Measurements from ENCODE around the gene ZCCHC7. TPM values are rescaled to one million over a fixed set of nuclear protein-coding genes. Genes with fewer than 3 reads are reported as not detected.

ZCCHC7 gene
- total and polyA plus RNA-seq, 10 of the 15 experiments (the other 5 are each of a cell fraction or from before 2014, with no cell fraction given) = 42.9 to 178 (median 53.3) TPM

- in situ Hi-C loops (cut with MboI) (no loop called here), intact Hi-C loops (cut with micrococcal nuclease; ENCODE audit: unreplicated experiment) (no loop called here)
- H2AFZ ChIP-seq (ENCODE audit: control insufficient read depth, low read depth, low read length) = no peak overlapping the region
- RAD21 ChIA-PET (ENCODE audit: unreplicated experiment) = interaction anchor here (0.8 to 1.5 kb wide), 5 partner anchors 49 to 266 kb away, joined by 3 to 5 read pairs (median 4); no protein-coding TSS in a partner anchor
- no peaks in the 10 kb centered on the region for H3K27me3 ChIP-seq (replicated peaks in 1 of 2; ENCODE audit: control insufficient read depth in 2 of 2, insufficient read depth in 2 of 2, low read length in 1 of 2)
- DNase-seq (ENCODE audit: low read depth, low spot score) = no peak
- CTCF ChIA-PET = interaction anchor here (0.8 to 1.5 kb wide), 11 partner anchors 10 to 264 kb away, joined by 3 to 6 read pairs (median 3); no protein-coding TSS in a partner anchor
- TF ChIP-seq NKRF (conservative IDR thresholded peaks at IDR 0.05) = no peak
- no peak for TF ChIP-seq NR2F1 (conservative IDR thresholded peaks at IDR 0.05)
- TF ChIP-seq SMC3 (IDR thresholded peaks at IDR 0.05; ENCODE audit: borderline replicate concordance, low read length) = peak; percentile 37; the same call in 1 of the 2 replicates
- TF ChIP-seq RAD21 (IDR thresholded peaks at IDR 0.05; ENCODE audit: insufficient read depth, low read depth, low read length) = peak; percentile 45; the same call in 1 of the 2 replicates
- no peak for TF ChIP-seq KDM1A (IDR thresholded peaks at IDR 0.05; ENCODE audit: borderline replicate concordance)
- peak; percentile 9 to 49 (median 24); a peak in 3 of 6 replicates for TF ChIP-seq CTCF (IDR thresholded peaks at IDR 0.05 in 2 of 3, conservative IDR thresholded peaks at IDR 0.05 in 1 of 3; ENCODE audit: control insufficient read depth in 2 of 3, extremely low read depth in 1 of 3, insufficient read depth in 1 of 3, low read depth in 3 of 3, low read length in 3 of 3)
- no peak overlapping the region for H3K27ac ChIP-seq (ENCODE audit: control insufficient read depth, insufficient read depth)
- ATAC-seq = no peak
- no peaks in the 10 kb centered on the region for H3K9me3 ChIP-seq (replicated peaks; ENCODE audit: control insufficient read depth, insufficient read depth, low read length)
- no peaks in the 10 kb centered on the region for H4K20me1 ChIP-seq (ENCODE audit: control insufficient read depth, insufficient read depth)
- no peak for FAIRE-seq
- no peak overlapping the region for H3K9ac ChIP-seq (ENCODE audit: control insufficient read depth, insufficient read depth, low read length)
- POLR2A ChIA-PET = interaction anchor here (0.7 to 0.9 kb wide), 2 partner anchors 39 to 63 kb away, joined by 3 read pairs; no protein-coding TSS in a partner anchor
- no peaks in the 10 kb centered on the region for H3K4me1 ChIP-seq (ENCODE audit: control insufficient read depth, insufficient read depth, low read length)
- WGBS (ENCODE audit: insufficient coverage, insufficient replicate concordance, low lambda C conversion rate, missing lambda C conversion rate) = 81% methylated on average over 4 of the region's 4 CpGs
- H3K36me3 ChIP-seq (ENCODE audit: control insufficient read depth in 2 of 2, insufficient read depth in 2 of 2, low read length in 1 of 2) = peaks cover 0 to 9% of the 10 kb centered on the region in 2 experiments; a peak in 2 of 4 replicates
- SMC1A ChIA-PET (ENCODE audit: uncharacterized antibody, unreplicated experiment) = interaction anchor here (1.0 to 2.9 kb wide), 7 partner anchors 11 to 389 kb away, joined by 3 to 14 read pairs (median 3); no protein-coding TSS in a partner anchor
- BruUV-seq (replicated peaks) = no TSS peak
- H3K4me3 ChIP-seq = no peak overlapping the region
- peaks cover 1% of the 10 kb centered on the region; the same call in 1 of the 2 replicates for H3K79me2 ChIP-seq (ENCODE audit: control insufficient read depth, insufficient read depth, low read length)
- no peak overlapping the region for H3K4me2 ChIP-seq (ENCODE audit: control insufficient read depth, insufficient read depth)
Observed at GRCh38 chr9:37262410-37262809, 142.0 kb downstream of the ZCCHC7 start.

Measured in GM12878 (cell line).